Memory B cell (primary cell): ENCODE results near the gene LIME1.

Source experiments
- ATAC-seq: fragments of 150-1000 bp; cut with Tn5 transposase; 2 replicates; pipeline ENCODE4 v1.10.0; 2021; ENCODE audit warnings: low read depth, mild to moderate bottlenecking, moderate library complexity
- DNase-seq, 2 donors: peaks; one replicate each; pipeline ENCODE4 v3.0.0; 2022; ENCODE audit warnings: low spot score in 2 of 2
- H3K27ac Mint-ChIP-seq: one replicate; pipeline ENCODE4 v1.8.0; 2022; ENCODE audit warnings: mild to moderate bottlenecking, moderate library complexity, mixed read lengths
- H3K27me3 Mint-ChIP-seq: one replicate; pipeline ENCODE4 v1.8.0; 2022; ENCODE audit warnings: mixed read lengths
- H3K36me3 Mint-ChIP-seq: one replicate; pipeline ENCODE4 v1.8.0; 2022; ENCODE audit warnings: mild to moderate bottlenecking, mixed read lengths
- H3K4me1 Mint-ChIP-seq: one replicate; pipeline ENCODE4 v1.8.0; 2022; ENCODE audit warnings: mixed read lengths
- H3K4me3 Mint-ChIP-seq: one replicate; pipeline ENCODE4 v1.8.0; 2022; ENCODE audit warnings: mild to moderate bottlenecking, moderate library complexity, mixed read lengths
- H3K9me3 Mint-ChIP-seq: one replicate; pipeline ENCODE4 v1.8.0; 2022; ENCODE audit warnings: mixed read lengths

Gene LIME1

DNA sequence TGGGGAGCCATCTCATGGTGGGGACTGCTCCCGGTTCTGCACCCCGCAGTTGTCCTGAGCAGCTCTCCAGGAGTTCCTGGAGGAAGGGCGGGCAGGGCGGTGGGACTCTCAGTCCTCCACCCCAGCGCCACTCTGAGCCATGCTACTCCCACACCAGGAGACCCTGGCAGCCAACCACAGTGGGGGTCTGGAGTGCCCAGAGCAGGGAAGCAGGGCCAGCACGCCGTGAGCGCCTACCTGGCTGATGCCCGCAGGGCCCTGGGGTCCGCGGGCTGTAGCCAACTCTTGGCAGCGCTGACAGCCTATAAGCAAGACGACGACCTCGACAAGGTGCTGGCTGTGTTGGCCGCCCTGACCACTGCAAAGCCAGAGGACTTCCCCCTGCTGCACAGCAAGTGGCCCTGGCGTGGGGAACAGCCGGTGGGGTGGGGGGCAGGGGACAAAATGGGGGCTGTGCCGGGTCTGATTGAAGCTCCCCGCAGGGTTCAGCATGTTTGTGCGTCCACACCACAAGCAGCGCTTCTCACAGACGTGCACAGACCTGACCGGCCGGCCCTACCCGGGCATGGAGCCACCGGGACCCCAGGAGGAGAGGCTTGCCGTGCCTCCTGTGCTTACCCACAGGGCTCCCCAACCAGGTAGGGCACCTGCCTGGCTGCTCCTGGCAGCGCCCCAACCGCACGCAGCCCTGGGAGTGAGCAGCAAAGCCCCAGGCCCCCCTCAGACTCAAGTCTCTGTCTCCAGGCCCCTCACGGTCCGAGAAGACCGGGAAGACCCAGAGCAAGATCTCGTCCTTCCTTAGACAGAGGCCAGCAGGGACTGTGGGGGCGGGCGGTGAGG lies 41.7 kb upstream of the LIME1 start:
- no peak overlapping the region for H3K4me3 Mint-ChIP-seq
- H3K36me3 Mint-ChIP-seq: peaks cover 3% of the 10 kb centered on the region
- DNase-seq: no peak
- no peaks in the 10 kb centered on the region for H3K9me3 Mint-ChIP-seq
- no peak overlapping the region for H3K27ac Mint-ChIP-seq
- no peak for ATAC-seq
- H3K27me3 Mint-ChIP-seq: no peaks in the 10 kb centered on the region
- H3K4me1 Mint-ChIP-seq: peaks cover 21% of the 10 kb centered on the region

- ATAC-seq (no peak), DNase-seq (no peak)
- no peaks in the 10 kb centered on the region for H3K27me3 Mint-ChIP-seq
- no peak overlapping the region for H3K4me3 Mint-ChIP-seq
- peaks cover 3% of the 10 kb centered on the region for H3K36me3 Mint-ChIP-seq
- peak overlapping the region; percentile 50 for H3K27ac Mint-ChIP-seq
- H3K4me1 Mint-ChIP-seq: peaks cover 21% of the 10 kb centered on the region
- no peaks in the 10 kb centered on the region for H3K9me3 Mint-ChIP-seq
Measured at GRCh38 chr20:63695424-63696305, 40.8 kb upstream of the LIME1 start.

GRCh38 chr20:63696306-63696627 lies 40.2 kb upstream of the LIME1 start:
- Mint-ChIP-seq H3K36me3 (peaks cover 3% of the 10 kb centered on the region), H3K27ac (peak overlapping the region; percentile 50), H3K4me3 (no peak overlapping the region), H3K9me3 (no peaks in the 10 kb centered on the region), H3K27me3 (no peaks in the 10 kb centered on the region), H3K4me1 (peaks cover 19% of the 10 kb centered on the region)
- ATAC-seq: peak; percentile 81
- no peak for DNase-seq

GRCh38 chr20:63696628-63697356 lies 39.7 kb upstream of the LIME1 start, which contains the start of gene TNFRSF6B:
Gene TNFRSF6B (plus strand): TSS chr20:63696652. CDS start chr20:63696768, 116 bp downstream.
- Mint-ChIP-seq H3K36me3 (peaks cover 3% of the 10 kb centered on the region), H3K4me1 (peaks cover 16% of the 10 kb centered on the region), H3K27ac (peak within 1 kb of the TSS; percentile 50), H3K4me3 (no peak within 1 kb of the TSS), H3K9me3 (no peaks in the 10 kb centered on the region), H3K27me3 (no peaks in the 10 kb centered on the region)
- DNase-seq: no peak
- no peak for ATAC-seq

DNA sequence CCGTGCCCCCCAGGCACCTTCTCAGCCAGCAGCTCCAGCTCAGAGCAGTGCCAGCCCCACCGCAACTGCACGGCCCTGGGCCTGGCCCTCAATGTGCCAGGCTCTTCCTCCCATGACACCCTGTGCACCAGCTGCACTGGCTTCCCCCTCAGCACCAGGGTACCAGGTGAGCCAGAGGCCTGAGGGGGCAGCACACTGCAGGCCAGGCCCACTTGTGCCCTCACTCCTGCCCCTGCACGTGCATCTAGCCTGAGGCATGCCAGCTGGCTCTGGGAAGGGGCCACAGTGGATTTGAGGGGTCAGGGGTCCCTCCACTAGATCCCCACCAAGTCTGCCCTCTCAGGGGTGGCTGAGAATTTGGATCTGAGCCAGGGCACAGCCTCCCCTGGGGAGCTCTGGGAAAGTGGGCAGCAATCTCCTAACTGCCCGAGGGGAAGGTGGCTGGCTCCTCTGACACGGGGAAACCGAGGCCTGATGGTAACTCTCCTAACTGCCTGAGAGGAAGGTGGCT lies 39.1 kb upstream of the LIME1 start:
- Mint-ChIP-seq H3K36me3 (peaks cover 3% of the 10 kb centered on the region), H3K4me3 (no peak overlapping the region), H3K4me1 (peaks cover 17% of the 10 kb centered on the region), H3K27me3 (no peaks in the 10 kb centered on the region), H3K27ac (no peak overlapping the region), H3K9me3 (no peaks in the 10 kb centered on the region)
- no peak for ATAC-seq
- no peak for DNase-seq

DNA sequence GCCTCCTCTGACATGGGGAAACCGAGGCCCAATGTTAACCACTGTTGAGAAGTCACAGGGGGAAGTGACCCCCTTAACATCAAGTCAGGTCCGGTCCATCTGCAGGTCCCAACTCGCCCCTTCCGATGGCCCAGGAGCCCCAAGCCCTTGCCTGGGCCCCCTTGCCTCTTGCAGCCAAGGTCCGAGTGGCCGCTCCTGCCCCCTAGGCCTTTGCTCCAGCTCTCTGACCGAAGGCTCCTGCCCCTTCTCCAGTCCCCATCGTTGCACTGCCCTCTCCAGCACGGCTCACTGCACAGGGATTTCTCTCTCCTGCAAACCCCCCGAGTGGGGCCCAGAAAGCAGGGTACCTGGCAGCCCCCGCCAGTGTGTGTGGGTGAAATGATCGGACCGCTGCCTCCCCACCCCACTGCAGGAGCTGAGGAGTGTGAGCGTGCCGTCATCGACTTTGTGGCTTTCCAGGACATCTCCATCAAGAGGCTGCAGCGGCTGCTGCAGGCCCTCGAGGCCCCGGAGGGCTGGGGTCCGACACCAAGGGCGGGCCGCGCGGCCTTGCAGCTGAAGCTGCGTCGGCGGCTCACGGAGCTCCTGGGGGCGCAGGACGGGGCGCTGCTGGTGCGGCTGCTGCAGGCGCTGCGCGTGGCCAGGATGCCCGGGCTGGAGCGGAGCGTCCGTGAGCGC lies 38.5 kb upstream of the LIME1 start:
- DNase-seq (no peak), ATAC-seq (no peak)
- H3K4me3 Mint-ChIP-seq: no peak overlapping the region
- H3K9me3 Mint-ChIP-seq: no peaks in the 10 kb centered on the region
- H3K27ac Mint-ChIP-seq: no peak overlapping the region
- no peaks in the 10 kb centered on the region for H3K27me3 Mint-ChIP-seq
- H3K36me3 Mint-ChIP-seq: peaks cover 3% of the 10 kb centered on the region
- peaks cover 18% of the 10 kb centered on the region for H3K4me1 Mint-ChIP-seq

GRCh38 chr20:63698739-63699465 lies 37.6 kb upstream of the LIME1 start:
- ATAC-seq: peak; percentile 25
- no peak overlapping the region for H3K27ac Mint-ChIP-seq
- H3K9me3 Mint-ChIP-seq: no peaks in the 10 kb centered on the region
- H3K4me3 Mint-ChIP-seq: no peak overlapping the region
- H3K4me1 Mint-ChIP-seq: peaks cover 15% of the 10 kb centered on the region
- no peaks in the 10 kb centered on the region for H3K27me3 Mint-ChIP-seq
- H3K36me3 Mint-ChIP-seq: no peaks in the 10 kb centered on the region
- no peak for DNase-seq

GRCh38 chr20:63699466-63700198 lies 36.8 kb upstream of the LIME1 start:
- H3K27ac Mint-ChIP-seq: no peak overlapping the region
- no peaks in the 10 kb centered on the region for H3K9me3 Mint-ChIP-seq
- H3K4me3 Mint-ChIP-seq: no peak overlapping the region
- H3K36me3 Mint-ChIP-seq: no peaks in the 10 kb centered on the region
- no peak for DNase-seq
- no peak for ATAC-seq
- H3K4me1 Mint-ChIP-seq: peaks cover 15% of the 10 kb centered on the region
- no peaks in the 10 kb centered on the region for H3K27me3 Mint-ChIP-seq

DNA sequence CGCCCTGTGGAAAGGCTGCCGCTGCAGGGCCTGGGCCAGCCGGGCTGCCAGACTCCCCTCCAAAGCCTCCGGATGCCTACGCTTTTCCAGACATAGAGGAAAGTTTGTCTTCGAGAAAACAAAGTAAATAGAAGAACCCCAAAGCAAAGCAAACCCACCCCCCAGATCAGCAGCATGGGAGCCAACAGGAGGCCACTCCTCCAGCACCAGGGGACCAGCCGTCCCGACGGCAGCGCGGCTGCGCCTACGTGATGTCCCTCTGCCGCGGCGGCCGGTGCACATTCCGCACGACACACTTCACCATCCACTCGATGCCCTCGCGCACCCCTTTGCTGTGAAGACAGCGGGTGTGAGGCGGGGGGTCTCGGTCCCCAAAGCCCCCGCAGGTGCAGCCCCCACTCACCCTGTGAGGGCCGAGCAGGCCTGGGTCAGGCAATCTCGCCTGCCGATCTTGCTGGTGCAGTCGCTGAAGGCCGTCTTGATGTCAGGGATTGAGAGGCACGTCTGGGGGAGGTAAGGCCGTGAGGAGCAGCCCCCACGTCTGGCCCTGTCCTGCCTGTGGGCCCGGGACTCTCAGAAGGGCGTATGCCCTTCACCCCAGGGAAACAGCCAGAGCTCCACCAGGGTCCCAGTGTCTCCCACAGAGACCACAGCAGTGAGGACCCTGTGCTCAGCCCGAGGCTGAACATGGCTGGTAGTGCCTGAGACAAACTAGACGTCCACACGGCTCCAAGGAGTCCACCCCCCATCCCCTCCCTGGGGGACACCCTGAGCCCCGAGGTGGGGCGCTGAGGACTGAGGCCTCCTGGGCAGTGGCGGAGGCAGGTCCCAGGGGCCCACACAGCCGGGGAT lies 36.0 kb upstream of the LIME1 start:
- Mint-ChIP-seq H3K36me3 (peaks cover 2% of the 10 kb centered on the region), H3K27me3 (no peaks in the 10 kb centered on the region), H3K4me3 (no peak overlapping the region), H3K4me1 (peaks cover 18% of the 10 kb centered on the region), H3K27ac (no peak overlapping the region), H3K9me3 (no peaks in the 10 kb centered on the region)
- DNase-seq (no peak), ATAC-seq (no peak)

DNA sequence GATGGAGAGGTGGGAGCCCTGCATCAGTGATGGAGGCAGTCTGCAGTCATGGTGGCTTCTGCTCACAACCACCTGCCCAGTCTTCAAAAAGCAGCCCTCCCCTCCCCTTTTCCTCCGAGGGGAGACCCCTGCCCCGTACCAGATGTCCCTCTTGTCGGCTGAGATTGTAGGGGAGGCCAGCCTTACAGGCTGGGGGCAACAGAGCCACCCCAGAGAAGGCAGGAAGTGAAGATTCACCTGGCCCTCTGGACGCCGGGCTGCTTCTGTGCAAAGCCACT lies 35.5 kb upstream of the LIME1 start:
- no peak for ATAC-seq
- H3K4me3 Mint-ChIP-seq: no peak overlapping the region
- peaks cover 4% of the 10 kb centered on the region for H3K36me3 Mint-ChIP-seq

GRCh38 chr20:63701329-63702035 lies 35.0 kb upstream of the LIME1 start:
- peaks cover 17% of the 10 kb centered on the region for H3K4me1 Mint-ChIP-seq
- DNase-seq: no peak
- H3K4me3 Mint-ChIP-seq: no peak overlapping the region
- no peak overlapping the region for H3K27ac Mint-ChIP-seq
- no peak for ATAC-seq
- no peaks in the 10 kb centered on the region for H3K9me3 Mint-ChIP-seq
- H3K36me3 Mint-ChIP-seq: peaks cover 5% of the 10 kb centered on the region
- H3K27me3 Mint-ChIP-seq: no peaks in the 10 kb centered on the region

More for the DNA sequence above, 35.5 kb upstream of the LIME1 start:
- Mint-ChIP-seq H3K27me3 (no peaks in the 10 kb centered on the region), H3K9me3 (no peaks in the 10 kb centered on the region), H3K27ac (no peak overlapping the region), H3K4me1 (peaks cover 20% of the 10 kb centered on the region)
- no peak for DNase-seq
